A673 (cell line): ENCODE results near the gene ACOT7.

ENCODE experiments used
- CTCF ChIP-seq: fragments of 300-800, 200-600 bp; sonication (generic); conservative IDR thresholded peaks from 2 replicates; pipeline ENCODE4 v1.5.1; 2017; ENCODE audit warnings: low read depth, mild to moderate bottlenecking, antibody characterized with exemption, low read length, moderate library complexity, mixed read lengths
- EZH2 ChIP-seq: fragments of 200-600 bp; sonication (generic); IDR thresholded peaks from 2 replicates; pipeline ENCODE4 v1.6.1; 2017; ENCODE audit warnings: borderline replicate concordance, low read depth, mild to moderate bottlenecking, mixed read lengths, antibody characterized with exemption, low read length; ENCODE audit not compliant: poor library complexity, severe bottlenecking

DNA sequence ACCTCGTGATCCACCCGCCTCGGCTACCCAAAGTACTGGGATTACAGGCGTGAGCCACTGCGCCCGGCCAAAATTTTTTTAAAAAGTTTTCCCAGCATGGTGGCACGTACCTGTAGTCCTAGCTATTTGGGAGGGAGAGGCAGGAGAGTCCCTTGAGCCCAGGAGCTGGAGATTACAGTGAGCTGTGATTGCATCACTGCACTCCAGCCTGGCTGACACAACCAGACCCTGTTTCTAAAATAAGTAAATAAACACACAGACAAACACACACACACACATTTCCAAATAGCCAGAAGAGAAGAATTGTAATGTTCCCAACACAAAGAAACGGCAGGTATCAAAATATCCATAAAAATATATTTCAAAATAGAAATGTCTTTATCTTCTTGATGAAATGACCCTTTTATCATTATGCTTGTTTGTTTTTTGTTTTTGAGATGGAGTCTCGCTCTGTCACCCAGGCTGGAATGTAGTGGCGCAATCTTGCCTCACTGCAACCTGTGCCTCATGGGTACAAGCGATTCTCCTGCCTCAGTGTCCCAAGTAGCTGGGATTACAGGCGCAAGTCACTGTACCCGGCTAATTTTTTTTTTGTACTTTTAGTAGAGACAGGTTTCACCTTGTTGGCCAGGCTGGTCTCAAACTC lies 16.8 kb upstream of the ACOT7 start:
- TF ChIP-seq EZH2 (no peak), CTCF (no peak)
